ENCODE results near the gene OGDH. TPM values are rescaled to one million over a fixed set of nuclear protein-coding genes. Genes with fewer than 3 reads are reported as not detected.

The OGDH gene
- total and polyA plus RNA-seq, 10 of the 15 experiments (the other 5 are each of a cell fraction or from before 2014, with no cell fraction given): 4.1 to 103 (median 48.4) TPM

DNA sequence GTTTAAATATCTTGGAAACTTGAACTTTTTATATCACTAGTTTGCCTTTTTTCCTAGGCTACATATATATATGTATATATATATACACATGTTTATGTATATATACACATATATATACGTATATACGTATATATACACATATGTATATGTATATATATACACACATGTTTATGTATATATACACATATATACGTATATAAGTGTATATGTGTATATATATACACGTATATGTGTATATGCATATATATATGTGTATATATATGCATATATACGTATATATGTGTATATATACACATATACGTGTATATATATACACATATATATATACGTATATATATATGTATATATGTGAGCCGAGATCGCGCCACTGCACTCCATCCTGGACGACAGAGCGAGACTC lies 10.1 kb downstream of the OGDH start:
- CTCF ChIA-PET: interaction anchor here (0.7 to 1.2 kb wide), 4 partner anchors 10 to 133 kb away, joined by 3 to 7 read pairs (median 5); partner anchors contain the start of gene OGDH
- Histone ChIP-seq H3K4me3 (no peak overlapping the region), H3K79me2 (ENCODE audit: control insufficient read depth, insufficient read depth, low read length) (peaks cover 86% of the 10 kb centered on the region), H3K27ac (ENCODE audit: control insufficient read depth, insufficient read depth) (no peak overlapping the region; the same call in 1 of the 2 replicates), H3K27me3 (replicated peaks in 1 of 2; ENCODE audit: control insufficient read depth in 2 of 2, insufficient read depth in 2 of 2, low read length in 1 of 2) (no peaks in the 10 kb centered on the region), H3K4me2 (ENCODE audit: control insufficient read depth, insufficient read depth) (no peak overlapping the region), H3K36me3 (ENCODE audit: control insufficient read depth in 2 of 2, insufficient read depth in 2 of 2, low read length in 1 of 2) (peaks cover 0 to 9% of the 10 kb centered on the region in 2 experiments; a peak in 2 of 4 replicates), H4K20me1 (ENCODE audit: control insufficient read depth, insufficient read depth) (no peaks in the 10 kb centered on the region), H3K4me1 (ENCODE audit: control insufficient read depth, insufficient read depth, low read length) (peaks cover 40% of the 10 kb centered on the region), H3K9me3 (replicated peaks; ENCODE audit: control insufficient read depth, insufficient read depth, low read length) (no peaks in the 10 kb centered on the region), H3K9ac (ENCODE audit: control insufficient read depth, insufficient read depth, low read length) (no peak overlapping the region), H2AFZ (ENCODE audit: control insufficient read depth, low read depth, low read length) (no peak overlapping the region)
- SMC1A ChIA-PET (ENCODE audit: uncharacterized antibody, unreplicated experiment): interaction anchor here (0.7 to 4.3 kb wide), 10 partner anchors 10 to 154 kb away, joined by 3 to 19 read pairs (median 4); partner anchors contain the start of gene OGDH
- ATAC-seq (no peak), FAIRE-seq (no peak), DNase-seq (ENCODE audit: low read depth, low spot score) (no peak)
- BruUV-seq (replicated peaks): no TSS peak
- WGBS (ENCODE audit: insufficient coverage, insufficient replicate concordance, low lambda C conversion rate, missing lambda C conversion rate): 94% methylated on average over 8 of the region's 12 CpGs
- in situ Hi-C loops (cut with MboI): no loop called here
- RAD21 ChIA-PET (ENCODE audit: unreplicated experiment): interaction anchor here (0.6 to 10.1 kb wide), 4 partner anchors 10 to 133 kb away, joined by 4 to 130 read pairs (median 4); partner anchors contain the start of gene OGDH
- POLR2A ChIA-PET: interaction anchor here (0.7 to 3.2 kb wide), 9 partner anchors 9 to 234 kb away, joined by 3 to 28 read pairs (median 3); partner anchors contain the start of gene OGDH
- no peak for TF ChIP-seq TCF7 (IDR thresholded peaks at IDR 0.05; ENCODE audit: borderline replicate concordance)
- no peak for TF ChIP-seq POLR2AphosphoS2 (IDR thresholded peaks at IDR 0.05; ENCODE audit: low read depth, low read length)
- TF ChIP-seq FOS (IDR thresholded peaks at IDR 0.05; ENCODE audit: borderline replicate concordance, extremely low read depth, insufficient read length): no peak
- no peak for TF ChIP-seq NFYA (IDR thresholded peaks at IDR 0.05; ENCODE audit: borderline replicate concordance, low read depth, low read length)
- no peak for TF ChIP-seq ZZZ3 (IDR thresholded peaks at IDR 0.05; ENCODE audit: control insufficient read depth, insufficient read length, low read depth)
- TF ChIP-seq EED (IDR thresholded peaks at IDR 0.05; ENCODE audit: low read depth): no peak
- TF ChIP-seq RAD51 (IDR thresholded peaks at IDR 0.05): no peak
- intact Hi-C loops (cut with micrococcal nuclease; ENCODE audit: unreplicated experiment): no loop called here
